Neural progenitor cell (in vitro differentiated cells): ENCODE measurements around the gene FOXD2. TPM values are rescaled to one million over a fixed set of nuclear protein-coding genes. Genes with fewer than 3 reads are reported as not detected.
A peak's percentile ranks its signal among the peaks of the same experiment; 100 is the strongest.

Experiments used
- DNase-seq: peaks from one replicate; pipeline ENCODE4 v3.0.0-alpha.2; 2016; ENCODE audit warnings: low spot score
- H2AFZ ChIP-seq: fragments of 200-600 bp; sonication (generic); replicated peaks from 2 replicates; pipeline ENCODE4 v1.6.1; 2016; ENCODE audit warnings: antibody characterized with exemption
- H3F3A ChIP-seq: fragments of 200-600 bp; sonication (generic); 2 replicates; pipeline ENCODE4 v1.6.1; 2016; ENCODE audit warnings: antibody characterized with exemption, low read depth
- H3K27ac ChIP-seq: fragments of 200-600 bp; sonication (generic); 2 replicates; pipeline ENCODE4 v1.5.1; 2016; ENCODE audit warnings: mild to moderate bottlenecking
- H3K27me3 ChIP-seq: fragments of 200-600 bp; sonication (generic); 2 replicates; pipeline ENCODE4 v1.6.1; 2016; ENCODE audit warnings: mild to moderate bottlenecking, moderate library complexity
- H3K36me3 ChIP-seq: fragments of 200-600 bp; sonication (generic); 2 replicates; pipeline ENCODE4 v1.5.1; 2016
- H3K4me1 ChIP-seq: fragments of 200-600 bp; sonication (generic); 2 replicates; pipeline ENCODE4 v1.6.1; 2016; ENCODE audit warnings: mixed run types
- H3K4me2 ChIP-seq: fragments of 200-600 bp; sonication (generic); 2 replicates; pipeline ENCODE4 v1.6.1; 2016
- H3K4me3 ChIP-seq: fragments of 200-600 bp; sonication (generic); 2 replicates; pipeline ENCODE4 v1.5.1; 2016
- H3K79me2 ChIP-seq: fragments of 200-600 bp; sonication (generic); 2 replicates; pipeline ENCODE4 v1.6.1; 2016; ENCODE audit warnings: low read depth
- H3K9ac ChIP-seq: fragments of 200-600 bp; sonication (generic); 2 replicates; pipeline ENCODE4 v1.6.1; 2016
- H3K9me3 ChIP-seq: fragments of 200-600 bp; sonication (generic); 2 replicates; pipeline ENCODE4 v1.5.1; 2016; ENCODE audit warnings: low read depth
- H4K20me1 ChIP-seq: fragments of 200-600 bp; sonication (generic); 2 replicates; pipeline ENCODE4 v1.6.1; 2016; ENCODE audit warnings: low read depth
- H3K27ac Mint-ChIP-seq: 3 replicates; pipeline ENCODE4 v1.8.0; 2021; ENCODE audit warnings: mixed read lengths
- H3K27me3 Mint-ChIP-seq: 2 replicates; pipeline ENCODE4 v1.8.0; 2022; ENCODE audit warnings: low read depth, mild to moderate bottlenecking, inconsistent platforms, moderate library complexity, mixed read lengths; ENCODE audit not compliant: insufficient read depth
- H3K36me3 Mint-ChIP-seq: 3 replicates; pipeline ENCODE4 v1.8.0; 2021; ENCODE audit warnings: mixed read lengths
- H3K4me1 Mint-ChIP-seq: 3 replicates; pipeline ENCODE4 v1.8.0; 2021; ENCODE audit warnings: mixed read lengths
- H3K4me3 Mint-ChIP-seq: 3 replicates; pipeline ENCODE4 v1.8.0; 2021; ENCODE audit warnings: mild to moderate bottlenecking, moderate library complexity, mixed read lengths
- H3K9me3 Mint-ChIP-seq: 3 replicates; pipeline ENCODE4 v1.8.0; 2020; ENCODE audit warnings: mixed read lengths
- CTCF ChIP-seq: fragments of 200-600 bp; sonication (generic); IDR thresholded peaks from 2 replicates; pipeline ENCODE4 v1.5.1; 2017; ENCODE audit warnings: antibody characterized with exemption, mild to moderate bottlenecking
- EZH2 ChIP-seq: fragments of 200-600 bp; sonication (generic); IDR thresholded peaks from 2 replicates; pipeline ENCODE4 v1.6.1; 2017; ENCODE audit warnings: antibody characterized with exemption, mild to moderate bottlenecking, moderate library complexity
- EZH2phosphoT487 ChIP-seq: fragments of 200-600 bp; sonication (generic); IDR thresholded peaks from 2 replicates; pipeline ENCODE4 v1.6.1; 2017; ENCODE audit warnings: antibody characterized with exemption
- total RNA-seq: library from RNA; depleted of rRNA; stranded (reverse); fragments of >200 nt; gene quantifications from 2 replicates; pipeline ENCODE4 v1.2.3, GENCODE V29; 2015; ENCODE audit warnings: low replicate concordance

Gene FOXD2
- total RNA-seq, 1 donor from 2014 or later, result 0.32 TPM

DNA sequence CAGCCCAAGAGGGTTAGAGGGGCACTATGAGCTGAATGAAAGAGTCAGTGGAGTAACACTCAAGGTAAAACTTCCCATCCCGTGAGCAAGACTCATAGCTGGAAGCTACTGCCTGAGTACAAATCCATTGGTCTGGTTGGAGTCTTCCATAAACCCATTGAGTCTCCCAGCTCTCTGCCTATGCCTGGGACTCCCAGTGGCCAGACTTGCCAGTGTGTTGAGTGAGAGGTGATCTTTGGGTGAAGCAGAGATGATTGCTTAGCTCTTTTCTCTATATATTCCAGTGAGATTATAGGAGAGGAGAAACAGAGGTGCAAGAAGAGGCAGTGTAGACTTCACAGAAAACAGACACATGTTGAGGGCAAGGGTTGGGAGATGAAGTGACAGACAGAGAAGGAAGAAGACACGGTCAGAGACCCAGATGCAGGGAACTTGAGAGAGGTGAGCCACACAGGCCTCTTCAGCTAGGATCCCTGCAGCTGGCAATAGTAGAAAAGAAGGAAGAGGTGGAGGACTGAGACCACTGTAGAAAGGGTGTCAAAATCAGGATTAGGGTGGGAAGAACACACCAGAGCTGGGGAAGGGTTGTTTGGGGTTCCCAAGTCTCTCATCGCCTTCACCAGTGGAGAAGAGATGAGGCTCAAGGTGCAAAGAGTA, 3.7 kb downstream of the FOXD2 start:
- no peak overlapping the region for H3K4me3 Mint-ChIP-seq

GRCh38 chr1:47442202-47442601, 4.4 kb downstream of the FOXD2 start:
- no peaks in the 10 kb centered on the region for H3K36me3 Mint-ChIP-seq
- peaks cover 82% of the 10 kb centered on the region for H4K20me1 ChIP-seq

More for the DNA sequence above, 3.7 kb downstream of the FOXD2 start:
- Mint-ChIP-seq H3K9me3 (peaks cover under 1% of the 10 kb centered on the region), H3K27ac (no peak overlapping the region), H3K36me3 (no peaks in the 10 kb centered on the region), H3K4me1 (peaks cover 25% of the 10 kb centered on the region), H3K27me3 (peaks cover 38% of the 10 kb centered on the region)
- H4K20me1 ChIP-seq, result peaks cover 76% of the 10 kb centered on the region
- no peak overlapping the region for H3K4me3 ChIP-seq
- H3F3A ChIP-seq, result peaks cover 38% of the 10 kb centered on the region
- H3K4me1 ChIP-seq, result peaks cover 23% of the 10 kb centered on the region
- DNase-seq, result no peak
- no peak overlapping the region for H3K4me2 ChIP-seq
- TF ChIP-seq EZH2 (peak; percentile 44), CTCF (no peak), EZH2phosphoT487 (no peak)
- no peaks in the 10 kb centered on the region for H3K79me2 ChIP-seq
- no peak overlapping the region for H2AFZ ChIP-seq
- H3K9ac ChIP-seq, result no peak overlapping the region
- H3K27me3 ChIP-seq, result peaks cover 100% of the 10 kb centered on the region
- no peaks in the 10 kb centered on the region for H3K9me3 ChIP-seq
- no peak overlapping the region for H3K27ac ChIP-seq
- H3K36me3 ChIP-seq, result no peaks in the 10 kb centered on the region

DNA sequence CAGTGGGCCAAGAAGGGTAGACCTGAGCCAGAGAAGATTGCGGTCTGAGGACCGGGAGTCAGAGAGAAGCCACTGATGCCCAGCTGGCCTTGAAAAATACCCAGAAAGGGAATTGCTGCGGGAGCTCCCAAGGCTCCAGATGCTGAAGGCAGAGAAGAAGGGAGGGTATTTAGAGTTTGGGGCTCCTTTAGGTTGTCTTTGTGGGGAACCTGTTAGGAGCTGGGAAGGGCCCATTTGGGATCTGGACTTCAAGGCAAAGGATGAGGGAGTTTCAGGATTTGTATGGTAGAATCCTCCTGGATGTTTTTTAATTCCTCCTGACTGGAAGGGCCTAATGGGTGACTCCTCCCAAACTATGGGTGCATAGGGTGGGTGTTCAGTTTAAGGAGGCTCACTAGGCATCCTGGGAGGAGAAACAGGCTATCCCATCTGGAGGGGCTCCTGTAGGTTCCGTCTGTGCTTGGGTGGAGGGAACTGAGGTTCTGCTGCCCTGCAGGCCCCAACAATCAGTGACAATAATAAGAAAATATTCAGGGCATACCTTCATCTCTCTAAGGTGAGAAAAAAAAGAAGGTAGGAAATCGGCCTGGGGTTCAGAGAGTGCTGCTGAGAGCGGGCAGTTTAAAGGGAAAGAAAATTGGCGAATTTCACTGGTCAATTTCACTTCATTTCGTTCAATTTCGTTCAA, 5.1 kb downstream of the FOXD2 start:
- Histone ChIP-seq H3K27me3 (peaks cover 100% of the 10 kb centered on the region), H3K9ac (no peak overlapping the region), H3K9me3 (no peaks in the 10 kb centered on the region), H3F3A (peaks cover 33% of the 10 kb centered on the region), H3K36me3 (no peaks in the 10 kb centered on the region), H3K27ac (no peak overlapping the region), H3K4me3 (no peak overlapping the region), H2AFZ (no peak overlapping the region), H3K79me2 (no peaks in the 10 kb centered on the region), H4K20me1 (peaks cover 87% of the 10 kb centered on the region), H3K4me1 (peaks cover 23% of the 10 kb centered on the region), H3K4me2 (peak overlapping the region; percentile 37)
- H3K4me3 Mint-ChIP-seq, result no peak overlapping the region
- no peak for DNase-seq
- peaks cover 24% of the 10 kb centered on the region for H3K4me1 Mint-ChIP-seq
- H3K27ac Mint-ChIP-seq, result no peak overlapping the region
- peaks cover 2% of the 10 kb centered on the region for H3K9me3 Mint-ChIP-seq
- H3K27me3 Mint-ChIP-seq, result peaks cover 48% of the 10 kb centered on the region
- no peak for TF ChIP-seq CTCF
- peak; percentile 43 for TF ChIP-seq EZH2phosphoT487
- no peaks in the 10 kb centered on the region for H3K36me3 Mint-ChIP-seq

More at GRCh38 chr1:47442202-47442601, 4.4 kb downstream of the FOXD2 start:
- TF ChIP-seq CTCF (no peak), EZH2phosphoT487 (no peak), EZH2 (no peak)
- no peak overlapping the region for H2AFZ ChIP-seq
- no peaks in the 10 kb centered on the region for H3K79me2 ChIP-seq
- peaks cover 100% of the 10 kb centered on the region for H3K27me3 ChIP-seq
- H3K4me3 ChIP-seq, result no peak overlapping the region
- no peaks in the 10 kb centered on the region for H3K36me3 ChIP-seq
- H3K9me3 ChIP-seq, result no peaks in the 10 kb centered on the region
- H3F3A ChIP-seq, result peaks cover 33% of the 10 kb centered on the region
- DNase-seq, result no peak
- Mint-ChIP-seq H3K4me1 (peaks cover 24% of the 10 kb centered on the region), H3K27me3 (peaks cover 42% of the 10 kb centered on the region), H3K4me3 (no peak overlapping the region), H3K9me3 (peaks cover 2% of the 10 kb centered on the region), H3K27ac (no peak overlapping the region)
- H3K4me2 ChIP-seq, result no peak overlapping the region
- H3K9ac ChIP-seq, result no peak overlapping the region
- peaks cover 23% of the 10 kb centered on the region for H3K4me1 ChIP-seq
- no peak overlapping the region for H3K27ac ChIP-seq
